WTC11 (cell line): Measurements from ENCODE around the gene HEPHL1. TPM values are rescaled to one million over a fixed set of nuclear protein-coding genes. Genes with fewer than 3 reads are reported as not detected.

ENCODE experiments used
- ATAC-seq: fragments of 200-7000 bp; cut with Tn5 transposase; 2 replicates; pipeline ENCODE4 v1.10.0; 2021; ENCODE audit warnings: mild to moderate bottlenecking, moderate library complexity
- CTCF ChIA-PET: fragments of 300-600 bp; sonication (Branson Sonifier 250); formaldehyde crosslinking; loops from one replicate; lab custom pipeline; 2021; ENCODE audit warnings: antibody characterized with exemption; lab: Charles Lee
- POLR2A ChIA-PET: fragments of 350-600 bp; sonication (Branson Sonifier 250); formaldehyde crosslinking; loops from one replicate; lab custom pipeline; 2021; ENCODE audit warnings: antibody characterized with exemption; lab: Charles Lee
- DNase-seq: peaks from one replicate; pipeline ENCODE4 v3.0.0; 2021; ENCODE audit warnings: low spot score
- H3K27ac Mint-ChIP-seq: 2 replicates; pipeline ENCODE4 v1.8.0; 2021; ENCODE audit warnings: mixed read lengths
- H3K27me3 Mint-ChIP-seq: 2 replicates; pipeline ENCODE4 v1.8.0; 2021; ENCODE audit warnings: low read depth, mild to moderate bottlenecking, moderate library complexity, mixed read lengths
- H3K36me3 Mint-ChIP-seq: 2 replicates; pipeline ENCODE4 v1.8.0; 2021; ENCODE audit warnings: mixed read lengths
- H3K4me1 Mint-ChIP-seq: 2 replicates; pipeline ENCODE4 v1.8.0; 2022; ENCODE audit warnings: mixed read lengths
- H3K4me3 Mint-ChIP-seq: 2 replicates; pipeline ENCODE4 v1.8.0; 2021; ENCODE audit warnings: mild to moderate bottlenecking, moderate library complexity, mixed read lengths
- H3K9me3 Mint-ChIP-seq: 2 replicates; pipeline ENCODE4 v1.8.0; 2021; ENCODE audit warnings: mixed read lengths
- AFF4 ChIP-seq: sonication (generic); formaldehyde crosslinking; IDR thresholded peaks from 2 replicates; pipeline ENCODE4 v1.8.1; 2023; ENCODE audit warnings: mild to moderate bottlenecking, missing genetic modification reagents, borderline replicate concordance
- ATF1 ChIP-seq: sonication (generic); formaldehyde crosslinking; IDR thresholded peaks from 2 replicates; pipeline ENCODE4 v1.8.1; 2023; ENCODE audit warnings: mild to moderate bottlenecking, moderate library complexity, missing genetic modification reagents
- CDX4 ChIP-seq: fragments of 250-450 bp; sonication (Bioruptor Pico); IDR thresholded peaks from 2 replicates; pipeline ENCODE4 v1.9.0; 2021; ENCODE audit warnings: moderate library complexity, mild to moderate bottlenecking, inconsistent platforms, borderline replicate concordance
- CREM ChIP-seq: sonication (generic); formaldehyde crosslinking; IDR thresholded peaks from 2 replicates; pipeline ENCODE4 v1.8.1; 2022; ENCODE audit warnings: mild to moderate bottlenecking, missing genetic modification reagents, moderate library complexity
- E2F1 ChIP-seq: sonication (generic); formaldehyde crosslinking; IDR thresholded peaks from 2 replicates; pipeline ENCODE4 v1.8.0; 2022; ENCODE audit warnings: mild to moderate bottlenecking, missing genetic modification reagents
- ERG ChIP-seq: fragments of 250-450 bp; sonication (Bioruptor Pico); IDR thresholded peaks from 2 replicates; pipeline ENCODE4 v1.8.0; 2021; ENCODE audit warnings: mild to moderate bottlenecking
- FOXJ3 ChIP-seq: sonication (generic); formaldehyde crosslinking; IDR thresholded peaks from 2 replicates; pipeline ENCODE4 v1.9.0; 2021; ENCODE audit warnings: missing genetic modification reagents, mild to moderate bottlenecking, borderline replicate concordance
- FOXP4 ChIP-seq: sonication (generic); formaldehyde crosslinking; IDR thresholded peaks from 2 replicates; pipeline ENCODE4 v1.8.0; 2022; ENCODE audit warnings: mild to moderate bottlenecking, missing genetic modification reagents
- GABPB1 ChIP-seq: sonication (generic); formaldehyde crosslinking; IDR thresholded peaks from 2 replicates; pipeline ENCODE4 v1.8.1; 2023; ENCODE audit warnings: mild to moderate bottlenecking, missing genetic modification reagents
- JAZF1 ChIP-seq: fragments of 250-450 bp; sonication (Bioruptor Pico); IDR thresholded peaks from 2 replicates; pipeline ENCODE4 v1.9.0; 2021; ENCODE audit warnings: moderate library complexity, mild to moderate bottlenecking, inconsistent platforms
- RORB ChIP-seq: fragments of 250-450 bp; sonication (Bioruptor Pico); IDR thresholded peaks from 2 replicates; pipeline ENCODE4 v1.9.0; 2021; ENCODE audit warnings: mild to moderate bottlenecking
- ZBTB43 ChIP-seq: sonication (generic); formaldehyde crosslinking; IDR thresholded peaks from 2 replicates; pipeline ENCODE4 v1.8.1; 2023; ENCODE audit warnings: mild to moderate bottlenecking, missing genetic modification reagents
- ZMAT4 ChIP-seq: fragments of 250-450 bp; sonication (Bioruptor Pico); IDR thresholded peaks from 2 replicates; pipeline ENCODE4 v1.9.0; 2021; ENCODE audit warnings: mild to moderate bottlenecking
- ZNF121 ChIP-seq: sonication (generic); formaldehyde crosslinking; IDR thresholded peaks from 2 replicates; pipeline ENCODE4 v1.8.0; 2023; ENCODE audit warnings: missing genetic modification reagents
- ZNF263 ChIP-seq: sonication (generic); formaldehyde crosslinking; IDR thresholded peaks from 2 replicates; pipeline ENCODE4 v1.8.1; 2022; ENCODE audit warnings: low read depth, mild to moderate bottlenecking, moderate library complexity, missing genetic modification reagents
- ZNF281 ChIP-seq: sonication (generic); formaldehyde crosslinking; IDR thresholded peaks from 2 replicates; pipeline ENCODE4 v1.8.0; 2023; ENCODE audit warnings: mild to moderate bottlenecking, missing genetic modification reagents
- ZNF425 ChIP-seq: fragments of 250-450 bp; sonication (Bioruptor Pico); conservative IDR thresholded peaks from 2 replicates; pipeline ENCODE4 v1.9.0; 2021; ENCODE audit warnings: mild to moderate bottlenecking
- total RNA-seq: library from RNA; stranded (reverse); gene quantifications from 3 replicates; pipeline ENCODE4 v1.2.3, GENCODE V29; 2021

Gene HEPHL1
- total RNA-seq, 1 experiment from 2014 or later, result 0.13 TPM

GRCh38 chr11:94153320-94153719 lies 132.2 kb downstream of the HEPHL1 start (continued):
- TF ChIP-seq JAZF1 (CRISPR knock-in tag) (no peak), ZNF121 (CRISPR knock-in tag) (no peak), ZNF281 (CRISPR knock-in tag) (no peak), ZNF263 (no peak), CDX4 (CRISPR knock-in tag) (no peak), FOXJ3 (CRISPR knock-in tag) (no peak), ZBTB43 (CRISPR knock-in tag) (no peak), E2F1 (CRISPR knock-in tag) (no peak)

- ChIA-PET CTCF (no interaction called here), POLR2A (no interaction called here)
- no peak overlapping the region for H3K4me3 Mint-ChIP-seq
- ATAC-seq, result no peak
- no peak overlapping the region; the same call in 1 of the 2 replicates for H3K27ac Mint-ChIP-seq
- DNase-seq, result no peak
- peaks cover 32% of the 10 kb centered on the region for H3K36me3 Mint-ChIP-seq
- H3K9me3 Mint-ChIP-seq, result peaks cover 8% of the 10 kb centered on the region
- H3K4me1 Mint-ChIP-seq, result peaks cover 45% of the 10 kb centered on the region
- H3K27me3 Mint-ChIP-seq, result no peaks in the 10 kb centered on the region
- TF ChIP-seq ZNF121 (CRISPR knock-in tag) (no peak), ATF1 (CRISPR knock-in tag) (no peak), CDX4 (CRISPR knock-in tag) (no peak), FOXP4 (no peak), GABPB1 (no peak), ZNF425 (CRISPR knock-in tag) (no peak), AFF4 (no peak), ERG (CRISPR knock-in tag) (no peak), CREM (no peak), RORB (CRISPR knock-in tag) (no peak), ZMAT4 (CRISPR knock-in tag) (no peak)
These were observed 133.1 kb downstream of the HEPHL1 start for GRCh38 chr11:94154095-94154856.
